ENCODE results near the gene BNC1. TPM values are rescaled to one million over a fixed set of nuclear protein-coding genes. Genes with fewer than 3 reads are reported as not detected.
A peak's percentile ranks its signal among the peaks of the same experiment; 100 is the strongest.

BNC1 gene
- total and polyA plus RNA-seq, 4 donors, result 0.07 to 0.17 (median 0.14) TPM; not detected in 1

- Histone ChIP-seq H3K27me3 (ENCODE audit: control insufficient read depth in 4 of 4, insufficient read depth in 4 of 4, low read length in 3 of 4) (peaks cover 0 to 17% (median 2%) of the 10 kb centered on the region in 4 donors), H3K36me3 (ENCODE audit: control insufficient read depth in 4 of 4, insufficient read depth in 3 of 4, low read depth in 1 of 4, low read length in 3 of 4) (no peaks in the 10 kb centered on the region), H3K9ac (ENCODE audit: low read depth in 1 of 2, low read length in 2 of 2) (no peak overlapping the region), H3K27ac (ENCODE audit: low read depth in 1 of 2, low read length in 2 of 2) (no peak overlapping the region), H3K4me1 (ENCODE audit: control insufficient read depth in 4 of 4, insufficient read depth in 4 of 4, low read length in 3 of 4) (peaks cover 0 to 13% (median 4%) of the 10 kb centered on the region in 4 donors), H3K4me3 (ENCODE audit: low read depth in 1 of 3, low read length in 3 of 3) (peak overlapping the region in 1 of 3 donors; percentile 72), H3K9me3 (ENCODE audit: control insufficient read depth in 4 of 4, low read length in 3 of 4) (no peaks in the 10 kb centered on the region)
- TF ChIP-seq NR2F2 (IDR thresholded peaks at IDR 0.05) (no peak), RAD21 (IDR thresholded peaks at IDR 0.05) (no peak), SP1 (IDR thresholded peaks at IDR 0.05) (no peak), FOXA1 (IDR thresholded peaks at IDR 0.05) (no peak), RXRA (IDR thresholded peaks at IDR 0.05) (no peak), ZBTB33 (IDR thresholded peaks at IDR 0.05) (no peak), EGR1 (IDR thresholded peaks at IDR 0.05; ENCODE audit: low read depth in 2 of 2) (no peak), YY1 (IDR thresholded peaks at IDR 0.05) (no peak)
- TF ChIP-seq, protein P1, sequence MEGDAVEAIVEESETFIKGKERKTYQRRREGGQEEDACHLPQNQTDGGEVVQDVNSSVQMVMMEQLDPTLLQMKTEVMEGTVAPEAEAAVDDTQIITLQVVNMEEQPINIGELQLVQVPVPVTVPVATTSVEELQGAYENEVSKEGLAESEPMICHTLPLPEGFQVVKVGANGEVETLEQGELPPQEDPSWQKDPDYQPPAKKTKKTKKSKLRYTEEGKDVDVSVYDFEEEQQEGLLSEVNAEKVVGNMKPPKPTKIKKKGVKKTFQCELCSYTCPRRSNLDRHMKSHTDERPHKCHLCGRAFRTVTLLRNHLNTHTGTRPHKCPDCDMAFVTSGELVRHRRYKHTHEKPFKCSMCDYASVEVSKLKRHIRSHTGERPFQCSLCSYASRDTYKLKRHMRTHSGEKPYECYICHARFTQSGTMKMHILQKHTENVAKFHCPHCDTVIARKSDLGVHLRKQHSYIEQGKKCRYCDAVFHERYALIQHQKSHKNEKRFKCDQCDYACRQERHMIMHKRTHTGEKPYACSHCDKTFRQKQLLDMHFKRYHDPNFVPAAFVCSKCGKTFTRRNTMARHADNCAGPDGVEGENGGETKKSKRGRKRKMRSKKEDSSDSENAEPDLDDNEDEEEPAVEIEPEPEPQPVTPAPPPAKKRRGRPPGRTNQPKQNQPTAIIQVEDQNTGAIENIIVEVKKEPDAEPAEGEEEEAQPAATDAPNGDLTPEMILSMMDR (IDR thresholded peaks at IDR 0.05; ENCODE audit: low read depth, low read length, missing input control), result no peak
- TF ChIP-seq, protein P2, sequence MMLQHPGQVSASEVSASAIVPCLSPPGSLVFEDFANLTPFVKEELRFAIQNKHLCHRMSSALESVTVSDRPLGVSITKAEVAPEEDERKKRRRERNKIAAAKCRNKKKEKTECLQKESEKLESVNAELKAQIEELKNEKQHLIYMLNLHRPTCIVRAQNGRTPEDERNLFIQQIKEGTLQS (IDR thresholded peaks at IDR 0.05), result no peak
- 12% methylated on average over 11 of the region's 11 CpGs for WGBS
- no peak for DNase-seq (ENCODE audit: low spot score)
These were observed 76.2 kb downstream of the BNC1 start for GRCh38 chr15:83208367-83208661.

GRCh38 chr15:83207660-83208366 is 76.7 kb downstream of the BNC1 start, which contains the start of gene HDGFL3:
TSS of gene HDGFL3 (minus strand) at chr15:83207823. CDS start at chr15:83207414, 409 bp downstream.
- DNase-seq (ENCODE audit: low spot score), result peak; percentile 55
- H3K4me1 ChIP-seq (ENCODE audit: control insufficient read depth in 4 of 4, insufficient read depth in 4 of 4, low read length in 3 of 4), result peaks cover 0 to 13% (median 4%) of the 10 kb centered on the region in 4 donors
- peaks cover 0 to 19% (median 2%) of the 10 kb centered on the region in 4 donors for H3K27me3 ChIP-seq (ENCODE audit: control insufficient read depth in 4 of 4, insufficient read depth in 4 of 4, low read length in 3 of 4)
- no peak within 1 kb of the TSS for H3K9ac ChIP-seq (ENCODE audit: low read depth in 1 of 2, low read length in 2 of 2)
- no peaks in the 10 kb centered on the region for H3K9me3 ChIP-seq (ENCODE audit: control insufficient read depth in 4 of 4, low read length in 3 of 4)
- peak within 1 kb of the TSS; percentile 33 to 48 for H3K27ac ChIP-seq (ENCODE audit: low read depth in 1 of 2, low read length in 2 of 2)
- TF ChIP-seq FOXA2 (IDR thresholded peaks at IDR 0.05) (no peak), ZBTB33 (IDR thresholded peaks at IDR 0.05) (no peak), TAF1 (conservative IDR thresholded peaks at IDR 0.05) (no peak)
- TF ChIP-seq, protein P3, sequence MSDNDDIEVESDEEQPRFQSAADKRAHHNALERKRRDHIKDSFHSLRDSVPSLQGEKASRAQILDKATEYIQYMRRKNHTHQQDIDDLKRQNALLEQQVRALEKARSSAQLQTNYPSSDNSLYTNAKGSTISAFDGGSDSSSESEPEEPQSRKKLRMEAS (IDR thresholded peaks at IDR 0.05), result no peak
- peak within 1 kb of the TSS in 2 of 3 donors; percentile 21 to 72 for H3K4me3 ChIP-seq (ENCODE audit: low read depth in 1 of 3, low read length in 3 of 3)
- 2% methylated on average over 94 of the region's 94 CpGs for WGBS
- H3K36me3 ChIP-seq (ENCODE audit: control insufficient read depth in 4 of 4, insufficient read depth in 3 of 4, low read depth in 1 of 4, low read length in 3 of 4), result no peaks in the 10 kb centered on the region
